ENCODE data around the gene INSL3. TPM values are rescaled to one million over a fixed set of nuclear protein-coding genes. Genes with fewer than 3 reads are reported as not detected.
"Not testable (repeated sequence)": the region's sequence is repeated elsewhere in the genome, so short reads cannot be mapped to it uniquely, and the experiment has no call there.

The INSL3 gene
- total and polyA plus RNA-seq, 4 experiments from 2014 or later: 1.0 to 5.3 (median 4.4) TPM

DNA sequence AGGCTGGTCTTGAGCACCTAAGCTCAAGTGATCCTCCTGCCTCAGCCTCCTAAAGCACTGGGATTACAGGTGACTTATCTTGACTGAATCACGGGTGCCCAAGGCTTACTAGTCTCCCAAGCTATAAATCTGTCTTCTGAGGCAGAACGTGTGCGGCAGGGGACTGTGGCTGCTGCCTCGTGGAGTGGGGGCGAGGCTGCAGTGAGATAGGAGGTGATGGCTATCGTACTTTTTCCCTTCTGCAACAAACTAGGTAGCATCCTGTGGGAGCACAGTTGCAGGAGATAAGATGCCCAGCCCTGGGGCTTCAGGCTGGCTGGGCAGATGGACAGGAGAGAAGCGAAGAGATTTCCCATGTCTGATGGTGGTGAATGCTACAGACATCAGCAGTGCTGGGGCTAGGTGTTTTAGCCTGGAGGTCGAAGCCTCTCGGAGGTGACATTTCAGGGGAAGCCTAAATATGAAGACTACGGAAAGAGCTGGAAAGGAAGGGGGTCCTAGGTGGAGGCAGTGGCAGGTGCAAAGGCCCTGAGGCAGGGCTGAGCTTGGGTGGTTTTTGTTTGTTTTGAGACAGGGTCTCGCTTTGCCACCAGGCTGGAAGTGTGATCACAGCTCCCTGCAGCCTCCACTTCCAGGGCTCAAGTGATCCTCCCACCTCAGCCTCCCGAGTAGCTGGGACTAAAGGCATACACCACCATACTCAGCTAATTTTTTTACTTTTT lies 19.0 kb downstream of the INSL3 start:
- intact Hi-C loops (cut with micrococcal nuclease): no loop called here
- peaks cover 43% of the 10 kb centered on the region for H3K4me1 ChIP-seq (ENCODE audit: insufficient read depth, low read length)
- H3K27ac Mint-ChIP-seq: peak overlapping the region in 4 of 7 donors; percentile 45 to 87 (median 78)
- DNase-seq: no peak
- CTCF ChIA-PET (ENCODE audit: partially characterized antibody): interaction anchor here (1.2 to 4.8 kb wide), 9 partner anchors 11 to 97 kb away, joined by 3 to 28 read pairs (median 6); partner anchors contain the start of genes JAK3 and RPL18A
- H3K27ac ChIP-seq (ENCODE audit: low read depth, low read length): no peak overlapping the region
- H3K9me3 ChIP-seq (ENCODE audit: control insufficient read depth in 1 of 2, low read length in 2 of 2): no peaks in the 10 kb centered on the region
- no peaks in the 10 kb centered on the region for H3K27me3 ChIP-seq (ENCODE audit: insufficient read depth, low read length)
- H3K36me3 Mint-ChIP-seq: no peaks in the 10 kb centered on the region
- H3K4me3 ChIP-seq (ENCODE audit: low read length in 2 of 2): no peak overlapping the region
- no peaks in the 10 kb centered on the region for H3K36me3 ChIP-seq (ENCODE audit: insufficient read depth, low read length)
- POLR2A ChIA-PET (ENCODE audit: partially characterized antibody): interaction anchor here (0.6 to 6.6 kb wide), 14 partner anchors 8 to 758 kb away, joined by 3 to 60 read pairs (median 7); partner anchors contain the start of genes B3GNT3, CCDC124, FCHO1 and IL12RB1
- H3K4me3 Mint-ChIP-seq: peak overlapping the region in 7 of 8 donors; percentile 22 to 86 (median 46)
- H3K27me3 Mint-ChIP-seq: no peaks in the 10 kb centered on the region
- peaks cover 15 to 51% (median 27%) of the 10 kb centered on the region in 4 donors for H3K4me1 Mint-ChIP-seq
- H3K9me3 Mint-ChIP-seq: no peaks in the 10 kb centered on the region

DNA sequence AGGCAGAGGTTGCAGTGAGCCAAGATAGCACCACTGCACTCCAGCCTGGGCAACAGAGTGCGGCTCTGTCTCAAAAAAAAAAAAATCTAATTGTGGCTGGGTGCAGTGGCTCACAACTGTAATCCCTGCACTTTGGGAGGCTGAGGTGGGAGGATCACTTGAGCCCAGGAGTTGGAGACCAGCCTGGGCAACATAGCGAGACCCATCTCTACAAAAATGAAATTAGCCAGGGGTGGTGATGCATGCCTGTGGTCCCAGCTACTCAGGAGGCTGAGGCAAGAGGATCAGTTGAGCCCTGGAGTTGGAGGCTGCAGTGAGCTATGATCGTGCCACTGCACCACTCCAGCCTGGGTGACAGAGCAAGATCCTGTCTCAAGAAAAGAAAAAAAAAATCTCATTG lies 22.7 kb downstream of the INSL3 start:
- H3K4me3 ChIP-seq (ENCODE audit: low read length in 2 of 2); H3K27ac ChIP-seq (ENCODE audit: low read depth, low read length); DNase-seq; H3K4me3 Mint-ChIP-seq; H3K27me3 Mint-ChIP-seq; H3K36me3 Mint-ChIP-seq; H3K36me3 ChIP-seq (ENCODE audit: insufficient read depth, low read length); H3K27me3 ChIP-seq (ENCODE audit: insufficient read depth, low read length); H3K9me3 ChIP-seq (ENCODE audit: control insufficient read depth in 1 of 2, low read length in 2 of 2); H3K9me3 Mint-ChIP-seq; intact Hi-C loops (cut with micrococcal nuclease): not testable (repeated sequence)
- CTCF ChIA-PET (ENCODE audit: partially characterized antibody): interaction anchor here (1.0 to 1.5 kb wide), 5 partner anchors 15 to 139 kb away, joined by 3 to 4 read pairs (median 3); partner anchors contain the start of gene RPL18A
- peaks cover 17 to 55% (median 38%) of the 10 kb centered on the region in 4 donors for H3K4me1 Mint-ChIP-seq
- POLR2A ChIA-PET (ENCODE audit: partially characterized antibody): interaction anchor here (1.1 kb wide), 1 partner anchor 52 kb away, joined by 4 read pairs; no protein-coding TSS in a partner anchor
- peaks cover 56% of the 10 kb centered on the region for H3K4me1 ChIP-seq (ENCODE audit: insufficient read depth, low read length)
- H3K27ac Mint-ChIP-seq: peak overlapping the region in 1 of 7 donors; percentile 29

DNA sequence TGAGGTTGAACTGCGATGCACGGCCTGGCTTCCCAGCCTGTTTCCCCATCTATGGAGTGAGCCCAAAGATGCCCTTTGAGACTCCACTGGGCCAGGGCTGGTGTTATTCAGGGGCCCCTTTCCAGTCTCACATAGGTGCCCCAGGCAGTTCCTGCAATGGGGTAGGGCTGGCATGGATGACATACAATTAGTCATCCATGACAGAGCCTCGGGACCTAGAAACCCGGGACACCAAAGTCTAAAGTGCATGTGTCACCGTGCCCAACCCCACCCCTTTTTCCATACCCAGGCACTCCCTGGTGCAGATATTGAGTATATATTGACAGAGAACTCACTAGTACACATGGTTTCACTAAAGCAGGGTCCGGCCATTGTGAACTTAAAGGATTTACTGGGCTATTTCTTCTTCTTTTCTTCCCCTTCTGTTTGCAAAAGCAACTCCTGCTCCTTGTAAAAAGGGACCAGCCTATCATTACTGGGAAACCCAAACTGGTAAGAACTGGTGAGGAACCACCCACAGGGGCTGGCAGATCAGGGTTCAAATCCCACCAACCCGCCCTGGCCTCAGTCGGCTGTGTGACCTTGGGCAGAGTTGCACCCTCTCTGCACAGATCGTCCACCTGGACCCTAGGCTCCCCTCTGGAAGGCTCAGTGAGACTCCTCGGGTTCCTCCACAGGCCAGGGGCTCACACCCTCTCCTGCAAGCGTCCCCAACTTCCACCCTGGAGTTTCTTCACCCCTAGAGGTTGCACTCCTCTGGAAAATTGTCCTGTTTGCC lies 23.7 kb downstream of the INSL3 start:
- no peak overlapping the region for H3K4me3 ChIP-seq (ENCODE audit: low read length in 2 of 2)
- peaks cover 50% of the 10 kb centered on the region for H3K4me1 ChIP-seq (ENCODE audit: insufficient read depth, low read length)
- peaks cover 4% of the 10 kb centered on the region for H3K27me3 ChIP-seq (ENCODE audit: insufficient read depth, low read length)
- CTCF ChIA-PET (ENCODE audit: partially characterized antibody): interaction anchor here (0.6 to 1.5 kb wide), 3 partner anchors 58 to 92 kb away, joined by 3 read pairs; partner anchors contain the start of gene RPL18A
- Mint-ChIP-seq H3K4me3 (no peak overlapping the region), H3K9me3 (no peaks in the 10 kb centered on the region), H3K36me3 (no peaks in the 10 kb centered on the region), H3K4me1 (peaks cover 12 to 53% (median 35%) of the 10 kb centered on the region in 4 donors), H3K27me3 (peaks cover 0 to 3% of the 10 kb centered on the region in 2 donors), H3K27ac (peak overlapping the region in 1 of 7 donors; percentile 81)
- no peaks in the 10 kb centered on the region for H3K9me3 ChIP-seq (ENCODE audit: control insufficient read depth in 1 of 2, low read length in 2 of 2)
- intact Hi-C loops (cut with micrococcal nuclease): no loop called here
- no peaks in the 10 kb centered on the region for H3K36me3 ChIP-seq (ENCODE audit: insufficient read depth, low read length)
- DNase-seq: no peak
- POLR2A ChIA-PET (ENCODE audit: partially characterized antibody): interaction anchor here (1.1 kb wide), 1 partner anchor 53 kb away, joined by 4 read pairs; no protein-coding TSS in a partner anchor
- H3K27ac ChIP-seq (ENCODE audit: low read depth, low read length): no peak overlapping the region

GRCh38 chr19:17796838-17797423 lies 24.4 kb downstream of the INSL3 start:
- H3K4me1 Mint-ChIP-seq: peaks cover 10 to 50% (median 32%) of the 10 kb centered on the region in 4 donors
- DNase-seq: no peak
- intact Hi-C loops (cut with micrococcal nuclease): no loop called here
- ChIA-PET POLR2A (ENCODE audit: partially characterized antibody) (no interaction called here), CTCF (ENCODE audit: partially characterized antibody) (interaction anchor here (0.6 kb wide), 1 partner anchor 63 kb away, joined by 3 read pairs; the partner anchor contains the start of gene RPL18A)
- H3K27me3 Mint-ChIP-seq: peaks cover 0 to 3% of the 10 kb centered on the region in 2 donors
- H3K27ac Mint-ChIP-seq: peak overlapping the region in 1 of 7 donors; percentile 36
- peak overlapping the region in 4 of 8 donors; percentile 23 to 65 (median 45) for H3K4me3 Mint-ChIP-seq
- Histone ChIP-seq H3K36me3 (ENCODE audit: insufficient read depth, low read length) (no peaks in the 10 kb centered on the region), H3K27me3 (ENCODE audit: insufficient read depth, low read length) (peaks cover 4% of the 10 kb centered on the region), H3K4me3 (ENCODE audit: low read length in 2 of 2) (no peak overlapping the region), H3K9me3 (ENCODE audit: control insufficient read depth in 1 of 2, low read length in 2 of 2) (no peaks in the 10 kb centered on the region), H3K27ac (ENCODE audit: low read depth, low read length) (no peak overlapping the region), H3K4me1 (ENCODE audit: insufficient read depth, low read length) (peaks cover 46% of the 10 kb centered on the region)
- no peaks in the 10 kb centered on the region for H3K36me3 Mint-ChIP-seq
- no peaks in the 10 kb centered on the region for H3K9me3 Mint-ChIP-seq

DNA sequence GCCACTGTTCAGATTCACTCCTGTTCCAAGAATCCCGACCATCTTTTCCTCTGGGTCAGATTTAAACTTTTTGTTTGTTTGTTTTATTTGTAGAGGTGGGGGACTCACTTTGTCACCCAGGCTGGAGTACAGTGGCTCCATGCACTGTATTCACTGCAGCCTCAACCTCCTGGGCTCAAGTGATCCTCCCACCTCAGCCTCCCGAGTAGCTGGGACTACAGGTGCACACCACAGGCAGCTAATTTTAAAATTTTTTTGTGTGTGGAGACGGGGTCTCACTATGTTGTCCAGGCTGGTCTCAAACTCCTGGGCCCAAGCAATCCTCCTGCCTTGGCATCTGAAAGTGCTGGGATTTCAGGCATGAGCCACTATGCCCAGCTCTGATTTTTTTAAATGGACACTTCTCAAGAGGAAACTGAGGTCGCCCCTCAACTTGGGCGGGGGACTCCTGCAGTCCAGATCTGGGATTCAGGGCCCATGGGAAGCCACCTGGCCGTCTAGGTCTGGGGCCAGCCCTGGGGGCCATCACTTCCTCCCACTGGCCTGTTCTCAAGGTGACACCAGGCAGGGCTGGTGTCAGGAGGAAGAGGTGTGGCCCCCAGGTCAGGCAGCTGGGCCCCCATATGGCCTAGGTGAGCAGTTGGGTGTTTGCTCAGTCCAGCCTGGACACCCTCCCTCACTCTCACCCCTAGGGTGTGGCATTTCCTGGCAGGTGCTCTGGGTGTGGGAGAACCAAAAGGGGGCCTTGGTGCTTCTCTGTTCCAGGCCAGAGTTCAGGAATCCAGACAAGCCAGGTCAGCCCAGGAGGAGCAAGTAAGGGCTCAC lies 25.1 kb downstream of the INSL3 start:
- ChIA-PET CTCF (ENCODE audit: partially characterized antibody) (no interaction called here), POLR2A (ENCODE audit: partially characterized antibody) (interaction anchor here (1.1 to 2.7 kb wide), 3 partner anchors 7 to 58 kb away, joined by 3 to 8 read pairs (median 4); no protein-coding TSS in a partner anchor)
- no peak overlapping the region for H3K27ac ChIP-seq (ENCODE audit: low read depth, low read length)
- no peak overlapping the region for H3K4me3 ChIP-seq (ENCODE audit: low read length in 2 of 2)
- H3K4me1 ChIP-seq (ENCODE audit: insufficient read depth, low read length): peaks cover 52% of the 10 kb centered on the region
- peaks cover 15 to 57% (median 39%) of the 10 kb centered on the region in 4 donors for H3K4me1 Mint-ChIP-seq
- peaks cover 0 to 3% of the 10 kb centered on the region in 2 donors for H3K27me3 Mint-ChIP-seq
- no peaks in the 10 kb centered on the region for H3K9me3 ChIP-seq (ENCODE audit: control insufficient read depth in 1 of 2, low read length in 2 of 2)
- no peaks in the 10 kb centered on the region for H3K9me3 Mint-ChIP-seq
- DNase-seq: no peak
- H3K27me3 ChIP-seq (ENCODE audit: insufficient read depth, low read length): peaks cover 4% of the 10 kb centered on the region
- no peaks in the 10 kb centered on the region for H3K36me3 ChIP-seq (ENCODE audit: insufficient read depth, low read length)
- H3K36me3 Mint-ChIP-seq: peaks cover 0 to 2% of the 10 kb centered on the region in 2 donors
- no peak overlapping the region for H3K27ac Mint-ChIP-seq
- intact Hi-C loops (cut with micrococcal nuclease): no loop called here
- H3K4me3 Mint-ChIP-seq: peak overlapping the region in 7 of 8 donors; percentile 46 to 82 (median 65)

GRCh38 chr19:17795495-17795856 lies 25.8 kb downstream of the INSL3 start:
- H3K4me1 ChIP-seq (ENCODE audit: insufficient read depth, low read length): peaks cover 57% of the 10 kb centered on the region
- Mint-ChIP-seq H3K4me3 (peak overlapping the region in 7 of 8 donors; percentile 46 to 82 (median 65)), H3K27me3 (peaks cover 0 to 3% of the 10 kb centered on the region in 2 donors), H3K27ac (no peak overlapping the region), H3K4me1 (peaks cover 14 to 64% (median 42%) of the 10 kb centered on the region in 4 donors), H3K36me3 (peaks cover 0 to 2% of the 10 kb centered on the region in 2 donors), H3K9me3 (no peaks in the 10 kb centered on the region)
- DNase-seq: no peak
- POLR2A ChIA-PET (ENCODE audit: partially characterized antibody): interaction anchor here (0.6 to 2.7 kb wide), 5 partner anchors 8 to 404 kb away, joined by 3 to 8 read pairs (median 4); no protein-coding TSS in a partner anchor
- no peaks in the 10 kb centered on the region for H3K9me3 ChIP-seq (ENCODE audit: control insufficient read depth in 1 of 2, low read length in 2 of 2)
- intact Hi-C loops (cut with micrococcal nuclease): no loop called here
- no peaks in the 10 kb centered on the region for H3K36me3 ChIP-seq (ENCODE audit: insufficient read depth, low read length)
- H3K27me3 ChIP-seq (ENCODE audit: insufficient read depth, low read length): peaks cover 4% of the 10 kb centered on the region
- CTCF ChIA-PET (ENCODE audit: partially characterized antibody): interaction anchor here (1.0 kb wide), 1 partner anchor 12 kb away, joined by 3 read pairs; no protein-coding TSS in a partner anchor
- H3K27ac ChIP-seq (ENCODE audit: low read depth, low read length): no peak overlapping the region
- peak overlapping the region; percentile 12 to 24 for H3K4me3 ChIP-seq (ENCODE audit: low read length in 2 of 2)
